SK-N-SH treated with all-trans-retinoic acid at 6 μM for 48 hours (cell line): ENCODE data around the gene PKD1.

Source experiments
- ATAC-seq: fragments of 200-7000 bp; cut with Tn5 transposase; 3 replicates; pipeline ENCODE4 v1.9.1; 2020; ENCODE audit warnings: mild to moderate bottlenecking, moderate library complexity
- ARNTL ChIP-seq: fragments of 450-650 bp; formaldehyde crosslinking; IDR thresholded peaks from 2 replicates; pipeline ENCODE4 v1.5.0; 2020; ENCODE audit warnings: low read depth, mild to moderate bottlenecking, moderate library complexity, borderline replicate concordance
- BACH2 ChIP-seq: fragments of 250-450 bp; sonication (Bioruptor Pico); IDR thresholded peaks from 2 replicates; pipeline ENCODE4 v1.9.0; 2021; ENCODE audit warnings: mild to moderate bottlenecking, borderline replicate concordance
- CREB5 ChIP-seq: fragments of 250-450 bp; sonication (Bioruptor Pico); IDR thresholded peaks from 2 replicates; pipeline ENCODE4 v1.5.1; 2020; ENCODE audit warnings: low read depth, mild to moderate bottlenecking, moderate library complexity
- CSDC2 ChIP-seq: fragments of 250-450 bp; sonication (Bioruptor Pico); IDR thresholded peaks from 2 replicates; pipeline ENCODE4 v1.5.0; 2020; ENCODE audit warnings: mild to moderate bottlenecking, moderate library complexity
- CSRNP3 ChIP-seq: fragments of 250-450 bp; sonication (Bioruptor Pico); IDR thresholded peaks from 2 replicates; pipeline ENCODE4 v1.5.1; 2021; ENCODE audit warnings: mild to moderate bottlenecking, moderate library complexity
- ESRRG ChIP-seq: fragments of 250-450 bp; sonication (Bioruptor Pico); IDR thresholded peaks from 2 replicates; pipeline ENCODE4 v1.6.1; 2021; ENCODE audit warnings: mild to moderate bottlenecking
- GLIS3 ChIP-seq: fragments of 250-450 bp; sonication (Bioruptor Pico); IDR thresholded peaks from 2 replicates; pipeline ENCODE4 v1.5.0; 2020; ENCODE audit warnings: mild to moderate bottlenecking, moderate library complexity
- ISL1 ChIP-seq: fragments of 250-450 bp; sonication (Bioruptor Pico); IDR thresholded peaks from 2 replicates; pipeline ENCODE4 v2.1.2; 2022; ENCODE audit warnings: mild to moderate bottlenecking, moderate library complexity
- OSR1 ChIP-seq: fragments of 250-450 bp; sonication (Bioruptor Pico); IDR thresholded peaks from 2 replicates; pipeline ENCODE4 v1.8.0; 2022; ENCODE audit warnings: moderate library complexity, mild to moderate bottlenecking, inconsistent platforms
- PPARA ChIP-seq: fragments of 250-450 bp; sonication (Bioruptor Pico); IDR thresholded peaks from 2 replicates; pipeline ENCODE4 v1.5.0; 2020; ENCODE audit warnings: mild to moderate bottlenecking, borderline replicate concordance
- RARB ChIP-seq: fragments of 250-450 bp; sonication (Bioruptor Pico); IDR thresholded peaks from 2 replicates; pipeline ENCODE4 v1.8.0; 2021; ENCODE audit warnings: mild to moderate bottlenecking, moderate library complexity
- SNAI2 ChIP-seq: fragments of 250-450 bp; sonication (Bioruptor Pico); IDR thresholded peaks from 2 replicates; pipeline ENCODE4 v1.5.0; 2020; ENCODE audit warnings: mild to moderate bottlenecking, moderate library complexity
- TOX ChIP-seq: fragments of 250-450 bp; sonication (Bioruptor Pico); IDR thresholded peaks from 2 replicates; pipeline ENCODE4 v1.8.0; 2021; ENCODE audit warnings: mild to moderate bottlenecking, moderate library complexity, borderline replicate concordance
- TSHZ2 ChIP-seq: fragments of 250-450 bp; sonication (Bioruptor Pico); IDR thresholded peaks from 2 replicates; pipeline ENCODE4 v1.5.0; 2020; ENCODE audit warnings: mild to moderate bottlenecking, moderate library complexity
- ZC3H10 ChIP-seq: fragments of 250-450 bp; sonication (Bioruptor Pico); IDR thresholded peaks from 2 replicates; pipeline ENCODE4 v1.5.1; 2021; ENCODE audit warnings: mild to moderate bottlenecking, moderate library complexity
- ZFP3 ChIP-seq: fragments of 250-450 bp; sonication (Bioruptor Pico); IDR thresholded peaks from 2 replicates; pipeline ENCODE4 v1.5.0; 2020; ENCODE audit warnings: mild to moderate bottlenecking, moderate library complexity
- ZNF565 ChIP-seq: fragments of 450-650 bp; formaldehyde crosslinking; conservative IDR thresholded peaks from 2 replicates; pipeline ENCODE4 v1.5.0; 2020; ENCODE audit warnings: low read depth, mild to moderate bottlenecking, moderate library complexity
- ZNF70 ChIP-seq: fragments of 450-650 bp; formaldehyde crosslinking; IDR thresholded peaks from 2 replicates; pipeline ENCODE4 v1.5.0; 2020; ENCODE audit warnings: mild to moderate bottlenecking, moderate library complexity
- ZNF8 ChIP-seq: fragments of 450-650 bp; formaldehyde crosslinking; IDR thresholded peaks from 2 replicates; pipeline ENCODE4 v1.5.0; 2020; ENCODE audit warnings: mild to moderate bottlenecking, moderate library complexity
- TF ChIP-seq, protein P1 (sequence below): fragments of 250-450 bp; sonication (Bioruptor Pico); IDR thresholded peaks from 2 replicates; pipeline ENCODE4 v1.8.0; 2021; ENCODE audit warnings: low read depth, mild to moderate bottlenecking, moderate library complexity, borderline replicate concordance

PKD1 gene

DNA sequence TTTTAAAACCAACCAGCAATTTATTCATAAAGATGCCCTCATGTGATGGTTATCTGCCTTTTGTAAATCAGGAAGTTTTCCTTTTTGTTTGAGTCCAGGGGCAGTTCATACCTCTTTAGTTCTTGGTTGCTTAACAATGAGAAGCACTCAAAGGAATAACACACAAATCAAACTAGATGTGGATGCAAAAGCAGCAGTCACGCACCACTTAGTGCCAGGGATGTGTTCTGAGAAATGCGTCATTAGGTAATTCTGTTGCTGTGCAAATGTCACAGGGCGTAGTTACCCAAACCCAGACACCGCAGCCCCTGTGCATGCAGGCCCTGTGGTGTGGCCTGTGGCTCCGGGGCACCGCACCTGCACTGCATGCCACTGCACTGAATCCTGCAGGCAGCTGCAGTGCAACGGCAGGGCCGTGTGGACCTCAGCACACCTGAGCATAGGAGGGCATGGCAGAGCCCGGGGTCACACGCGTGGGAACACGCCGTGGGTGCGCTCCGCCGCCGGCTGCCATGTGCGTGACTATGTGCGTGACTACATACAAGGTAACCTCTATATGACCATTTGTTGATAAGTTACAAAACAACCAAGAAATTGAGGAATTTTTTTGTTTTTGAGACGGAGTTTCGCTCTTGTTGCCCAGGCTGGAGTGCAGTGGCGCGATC is 39.6 kb downstream of the PKD1 start:
- no peak for TF ChIP-seq PPARA (CRISPR knock-in tag)
- no peak for TF ChIP-seq SNAI2 (CRISPR knock-in tag)
- no peak for TF ChIP-seq CREB5
- no peak for TF ChIP-seq ZNF70
- no peak for TF ChIP-seq ZC3H10
- no peak for TF ChIP-seq TOX (CRISPR knock-in tag)
- TF ChIP-seq CSRNP3 (CRISPR knock-in tag), result no peak
- TF ChIP-seq, protein P1, sequence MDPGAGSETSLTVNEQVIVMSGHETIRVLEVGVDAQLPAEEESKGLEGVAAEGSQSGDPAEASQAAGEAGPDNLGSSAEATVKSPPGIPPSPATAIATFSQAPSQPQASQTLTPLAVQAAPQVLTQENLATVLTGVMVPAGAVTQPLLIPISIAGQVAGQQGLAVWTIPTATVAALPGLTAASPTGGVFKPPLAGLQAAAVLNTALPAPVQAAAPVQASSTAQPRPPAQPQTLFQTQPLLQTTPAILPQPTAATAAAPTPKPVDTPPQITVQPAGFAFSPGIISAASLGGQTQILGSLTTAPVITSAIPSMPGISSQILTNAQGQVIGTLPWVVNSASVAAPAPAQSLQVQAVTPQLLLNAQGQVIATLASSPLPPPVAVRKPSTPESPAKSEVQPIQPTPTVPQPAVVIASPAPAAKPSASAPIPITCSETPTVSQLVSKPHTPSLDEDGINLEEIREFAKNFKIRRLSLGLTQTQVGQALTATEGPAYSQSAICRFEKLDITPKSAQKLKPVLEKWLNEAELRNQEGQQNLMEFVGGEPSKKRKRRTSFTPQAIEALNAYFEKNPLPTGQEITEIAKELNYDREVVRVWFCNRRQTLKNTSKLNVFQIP (CRISPR knock-in tag), result no peak
- TF ChIP-seq RARB (CRISPR knock-in tag), result no peak
- TF ChIP-seq GLIS3 (CRISPR knock-in tag), result no peak
- TF ChIP-seq BACH2 (CRISPR knock-in tag), result no peak
- TF ChIP-seq ZNF8 (CRISPR knock-in tag), result no peak
- no peak for TF ChIP-seq ZNF565
- no peak for ATAC-seq

DNA sequence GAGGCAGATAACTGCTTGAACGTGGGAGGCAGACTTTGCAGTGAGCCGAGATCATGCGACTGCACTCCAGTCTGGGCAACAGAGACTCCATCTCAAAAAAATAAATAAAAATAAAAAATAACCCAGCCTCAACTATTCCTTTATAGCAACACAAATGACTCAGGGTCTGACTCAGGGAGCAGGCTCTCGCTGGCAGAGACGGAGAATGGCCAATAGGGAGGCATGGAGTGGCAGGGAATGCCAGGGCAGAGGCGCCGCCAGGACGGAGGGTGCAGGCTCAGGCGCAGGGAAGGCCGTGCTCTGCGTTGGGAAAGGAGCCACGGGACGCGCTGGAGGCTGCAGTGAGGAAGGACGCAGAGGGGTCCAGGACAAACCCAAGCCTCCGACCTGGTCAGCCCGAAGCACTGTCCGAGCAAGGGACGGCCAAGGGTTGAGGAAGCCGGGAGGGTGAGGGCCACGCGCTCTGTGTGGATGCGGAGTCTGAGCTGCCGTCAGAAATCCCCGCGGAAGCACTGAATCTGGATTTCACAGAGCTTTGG is 40.3 kb downstream of the PKD1 start:
- TF ChIP-seq CSDC2 (CRISPR knock-in tag), result no peak
- TF ChIP-seq, protein P1 (CRISPR knock-in tag), result no peak
- TF ChIP-seq ZNF70, result no peak
- no peak for TF ChIP-seq RARB (CRISPR knock-in tag)
- ATAC-seq, result peak; percentile 71

DNA sequence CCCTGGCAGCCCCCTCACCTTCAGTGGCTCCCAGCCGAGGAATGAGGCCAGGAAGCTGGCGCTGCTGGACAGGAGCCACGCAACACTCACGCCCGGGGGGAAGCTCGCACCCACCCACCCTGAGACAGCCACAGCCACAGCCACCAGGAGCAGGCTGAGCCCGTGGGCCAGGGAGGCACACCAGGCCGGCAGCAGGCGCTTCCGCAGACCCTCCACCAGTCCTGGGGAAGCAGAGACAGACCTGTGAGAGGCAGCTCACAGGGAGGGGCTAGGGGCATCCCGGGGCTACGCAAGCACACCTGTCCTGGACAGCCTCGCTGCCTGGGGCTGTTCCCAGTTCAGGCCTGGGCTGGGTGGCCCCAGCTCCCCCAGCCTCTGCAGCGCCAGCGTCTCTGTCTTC is 41.9 kb downstream of the PKD1 start:
- no peak for ATAC-seq
- no peak for TF ChIP-seq ZC3H10
- no peak for TF ChIP-seq SNAI2 (CRISPR knock-in tag)
- no peak for TF ChIP-seq ARNTL (CRISPR knock-in tag)
- TF ChIP-seq ESRRG (CRISPR knock-in tag), result no peak
- TF ChIP-seq TSHZ2 (CRISPR knock-in tag), result no peak
- no peak for TF ChIP-seq ISL1 (CRISPR knock-in tag)
- TF ChIP-seq ZNF8 (CRISPR knock-in tag), result no peak
- TF ChIP-seq ZFP3, result no peak
- TF ChIP-seq GLIS3 (CRISPR knock-in tag), result no peak
- no peak for TF ChIP-seq CSRNP3 (CRISPR knock-in tag)
- no peak for TF ChIP-seq BACH2 (CRISPR knock-in tag)
- TF ChIP-seq OSR1, result no peak
- TF ChIP-seq TOX (CRISPR knock-in tag), result no peak
- TF ChIP-seq CREB5, result no peak
